Astrocyte of the hippocampus (primary cell): ENCODE data around the gene HOXA5.

Experiments
- DNase-seq: peaks from one replicate; pipeline ENCODE4 v3.0.0; 2011; ENCODE audit warnings: low read depth, low spot score

HOXA5 gene

GRCh38 chr7:27107391-27108381 is 35.8 kb downstream of the HOXA5 start:
- DNase-seq: peak; percentile 14

- DNase-seq: no peak
Observed at GRCh38 chr7:27106901-27107240, 36.6 kb downstream of the HOXA5 start.

GRCh38 chr7:27106181-27106900 is 37.1 kb downstream of the HOXA5 start:
- DNase-seq: peak; percentile 51

- peak; percentile 4 for DNase-seq
Observed at GRCh38 chr7:27105301-27106031, 38.0 kb downstream of the HOXA5 start.

GRCh38 chr7:27104341-27105058 is 39.0 kb downstream of the HOXA5 start:
- peak; percentile 13 for DNase-seq

- peak; percentile 6 for DNase-seq
Observed at GRCh38 chr7:27103489-27104226, 39.8 kb downstream of the HOXA5 start.

- DNase-seq: peak; percentile 25
Observed at GRCh38 chr7:27102581-27103442, 40.7 kb downstream of the HOXA5 start, which contains the start of gene HOXA2. Gene HOXA2 (minus strand): TSS chr7:27102683. CDS start chr7:27102500, 183 bp downstream.

- peak; percentile 9 for DNase-seq
Observed at GRCh38 chr7:27101957-27102580, 41.4 kb downstream of the HOXA5 start.

GRCh38 chr7:27101171-27101956 is 42.1 kb downstream of the HOXA5 start:
- peak; percentile 23 for DNase-seq

- DNase-seq: peak; percentile 7
Observed at GRCh38 chr7:27100694-27101170, 42.7 kb downstream of the HOXA5 start.

GRCh38 chr7:27099453-27100370 is 43.8 kb downstream of the HOXA5 start:
- no peak for DNase-seq

GRCh38 chr7:27098578-27099451 is 44.7 kb downstream of the HOXA5 start:
- peak; percentile 16 for DNase-seq

GRCh38 chr7:27097686-27098577 is 45.5 kb downstream of the HOXA5 start:
- DNase-seq: peak; percentile 13

GRCh38 chr7:27096768-27097514 is 46.5 kb downstream of the HOXA5 start:
- peak; percentile 7 for DNase-seq
